HCT116 (cell line): ENCODE measurements around the gene MAJIN.

Experiments
- CTCF ChIP-seq, 3 experiments: fragments of 200-600 bp in 1 of 3; sonication (generic) in 1 of 3; IDR thresholded peaks in 2 of 3; conservative IDR thresholded peaks in 1 of 3; 2 replicates each; pipeline ENCODE4 v1.5.1; 2012 to 2017; ENCODE audit warnings: low read depth in 2 of 3, low read length in 2 of 3, antibody characterized with exemption in 1 of 3, borderline replicate concordance in 1 of 3, control low read depth in 1 of 3, mild to moderate bottlenecking in 1 of 3, mixed read lengths in 1 of 3, mixed run types in 1 of 3, moderate library complexity in 1 of 3; ENCODE audit not compliant: insufficient read depth in 1 of 3
- EZH2 ChIP-seq: fragments of 200-600 bp; sonication (generic); IDR thresholded peaks from 2 replicates; pipeline ENCODE4 v1.6.1; 2017; ENCODE audit warnings: antibody characterized with exemption, mixed run types
- EZH2phosphoT487 ChIP-seq: fragments of 200-600 bp; IDR thresholded peaks from 2 replicates; pipeline ENCODE4 v1.6.1; 2018; ENCODE audit warnings: antibody characterized with exemption, borderline replicate concordance
- JUND ChIP-seq: IDR thresholded peaks from 2 replicates; pipeline ENCODE4 v1.6.1; 2012
- POLR2AphosphoS5 ChIP-seq: IDR thresholded peaks from 2 replicates; pipeline ENCODE4 v1.6.1; 2011; ENCODE audit warnings: mild to moderate bottlenecking, low read depth, low read length, moderate library complexity
- REST ChIP-seq: IDR thresholded peaks from 2 replicates; pipeline ENCODE4 v1.6.1; 2012; ENCODE audit warnings: low read depth
- SP1 ChIP-seq: IDR thresholded peaks from 2 replicates; pipeline ENCODE4 v1.6.1; 2012; ENCODE audit warnings: low read depth
- SRF ChIP-seq: IDR thresholded peaks from 2 replicates; pipeline ENCODE4 v1.6.1; 2012; ENCODE audit warnings: low read depth
- YY1 ChIP-seq: IDR thresholded peaks from 2 replicates; pipeline ENCODE4 v1.6.1; 2011; ENCODE audit warnings: low read length, low read depth, moderate library complexity, mild to moderate bottlenecking; ENCODE audit not compliant: insufficient replicate concordance; ENCODE audit errors: extremely low read depth
- ZBTB33 ChIP-seq: IDR thresholded peaks from 2 replicates; pipeline ENCODE4 v1.6.1; 2011; ENCODE audit warnings: mild to moderate bottlenecking, low read length, moderate library complexity; ENCODE audit not compliant: insufficient replicate concordance; ENCODE audit errors: extremely low read depth

GRCh38 chr11:64990222-64990923, 18.5 kb upstream of the MAJIN start:
- TF ChIP-seq REST (no peak), CTCF (IDR thresholded peaks at IDR 0.05 in 2 of 3, conservative IDR thresholded peaks at IDR 0.05 in 1 of 3; ENCODE audit: borderline replicate concordance in 1 of 3, insufficient read depth in 1 of 3, low read depth in 2 of 3, low read length in 2 of 3) (no peak), SP1 (no peak), SRF (no peak), YY1 (no peak), EZH2phosphoT487 (no peak), POLR2AphosphoS5 (no peak), JUND (no peak), EZH2 (no peak), ZBTB33 (no peak)
